HG03103 (cell line): ENCODE results near the gene HEATR1.
"Not testable (repeated sequence)": the region's sequence is repeated elsewhere in the genome, so short reads cannot be mapped to it uniquely, and the experiment has no call there.

Experiments
- ATAC-seq: cut with Tn5 transposase; IDR thresholded peaks from one replicate; pipeline ENCODE4 v1.9.1; 2021; ENCODE audit warnings: low read depth; ENCODE audit not compliant: unreplicated experiment

The HEATR1 gene

GRCh38 chr1:236590553-236591150 is 13.7 kb downstream of the HEATR1 start:
- ATAC-seq: no peak

DNA sequence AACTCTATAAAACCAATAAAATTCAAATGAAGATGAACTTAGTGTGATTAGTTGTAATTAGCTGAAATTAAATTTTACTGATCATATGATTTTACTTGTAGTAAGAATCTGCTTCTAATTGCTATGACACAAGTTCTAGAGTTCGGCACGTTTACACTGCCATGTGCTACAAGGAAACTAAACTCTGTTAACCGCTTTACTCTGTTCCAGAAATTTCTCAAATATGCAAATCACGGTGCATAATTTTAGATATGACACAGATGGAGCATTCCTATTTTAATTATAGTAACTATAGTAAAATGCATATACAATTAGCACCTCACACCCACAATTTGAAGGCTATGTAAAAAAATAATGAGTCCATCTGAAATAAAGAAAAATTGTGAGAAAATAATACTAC is 14.8 kb downstream of the HEATR1 start:
- no peak for ATAC-seq

GRCh38 chr1:236581528-236581927 is 22.8 kb downstream of the HEATR1 start:
- no peak for ATAC-seq

- ATAC-seq: not testable (repeated sequence)
Measured at GRCh38 chr1:236580404-236580803, 23.9 kb downstream of the HEATR1 start.

GRCh38 chr1:236578661-236579060 is 25.7 kb downstream of the HEATR1 start:
- no peak for ATAC-seq

GRCh38 chr1:236577041-236577440 is 27.3 kb downstream of the HEATR1 start:
- not testable (repeated sequence) for ATAC-seq

DNA sequence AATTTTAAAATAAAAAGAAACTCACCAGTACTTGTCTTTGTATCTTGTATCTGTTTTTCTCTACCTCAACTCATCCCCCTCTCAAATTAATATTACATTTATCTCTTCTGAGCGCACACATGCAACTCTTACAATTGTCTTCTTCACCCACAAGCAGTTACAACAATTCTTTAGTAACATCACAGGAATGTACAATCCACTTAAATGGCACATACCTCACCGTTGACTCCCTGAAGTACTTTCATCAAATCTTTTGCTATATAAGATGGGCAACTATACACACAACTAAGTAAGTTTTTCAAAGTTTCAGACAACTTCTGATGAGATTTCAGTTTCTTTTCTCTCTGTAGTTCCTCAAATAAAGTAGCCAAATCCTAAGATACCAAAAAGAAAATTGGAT is 28.3 kb downstream of the HEATR1 start:
- ATAC-seq: no peak

DNA sequence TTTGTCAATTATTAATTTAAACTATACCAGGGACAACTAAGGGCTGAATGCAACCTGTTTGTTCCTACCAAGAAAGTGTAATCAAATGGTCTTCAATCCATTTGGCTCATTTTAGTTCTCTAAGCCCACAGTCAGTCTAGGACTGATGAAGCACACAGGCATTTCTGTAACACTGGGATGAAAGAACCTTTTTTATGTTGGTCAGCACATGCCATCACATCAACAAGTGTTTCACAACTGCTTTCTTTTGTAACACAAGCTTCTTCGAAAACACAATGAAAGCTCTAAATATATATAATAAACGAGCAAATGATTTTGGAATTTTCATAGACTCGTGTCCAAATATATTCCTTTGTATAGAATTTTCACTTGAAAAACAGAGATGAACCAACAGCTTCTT is 28.8 kb downstream of the HEATR1 start:
- ATAC-seq: no peak

- no peak for ATAC-seq
Measured at GRCh38 chr1:236568285-236568894, 35.9 kb downstream of the HEATR1 start.

DNA sequence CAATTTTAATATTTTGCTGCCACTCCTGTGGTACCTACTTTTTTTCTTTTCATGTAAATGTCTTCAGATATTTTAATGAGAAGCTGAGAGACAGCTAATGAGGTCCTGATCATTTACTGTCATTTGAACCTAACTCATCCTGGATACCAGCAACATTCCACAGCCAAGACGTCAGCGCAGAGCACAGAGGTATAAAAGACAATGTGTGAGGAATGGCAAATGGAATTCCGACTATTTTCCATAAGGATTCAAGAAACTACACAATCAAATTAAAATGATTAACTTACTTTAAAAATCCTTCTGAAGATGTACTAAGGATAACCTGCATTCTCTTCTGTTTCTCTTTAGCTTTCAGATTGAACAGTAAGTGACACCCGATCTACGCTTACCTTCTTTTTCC is 38.8 kb downstream of the HEATR1 start:
- no peak for ATAC-seq

DNA sequence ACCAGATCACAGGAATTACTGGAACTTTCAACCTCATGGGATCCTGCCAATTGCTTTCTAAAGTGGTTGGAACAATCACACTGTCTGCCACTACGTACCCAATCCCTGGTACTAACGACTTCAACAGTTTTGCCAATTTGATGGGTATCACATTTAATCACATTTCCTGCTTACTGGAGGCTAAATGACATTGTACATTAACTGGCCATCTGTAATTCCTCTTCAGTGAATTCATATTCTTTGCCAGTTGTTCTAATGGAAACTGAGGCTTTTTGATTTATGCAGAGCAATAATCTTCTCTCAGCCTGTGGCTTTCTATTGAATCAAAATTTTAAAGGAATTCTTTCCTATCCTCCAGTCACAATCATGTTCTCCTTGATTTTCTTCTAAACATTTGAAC is 42.3 kb downstream of the HEATR1 start:
- ATAC-seq: no peak

GRCh38 chr1:236560213-236560771 is 44.0 kb downstream of the HEATR1 start:
- no peak for ATAC-seq

GRCh38 chr1:236558846-236559245 is 45.5 kb downstream of the HEATR1 start:
- no peak for ATAC-seq

GRCh38 chr1:236558081-236558480 is 46.2 kb downstream of the HEATR1 start:
- ATAC-seq: no peak

DNA sequence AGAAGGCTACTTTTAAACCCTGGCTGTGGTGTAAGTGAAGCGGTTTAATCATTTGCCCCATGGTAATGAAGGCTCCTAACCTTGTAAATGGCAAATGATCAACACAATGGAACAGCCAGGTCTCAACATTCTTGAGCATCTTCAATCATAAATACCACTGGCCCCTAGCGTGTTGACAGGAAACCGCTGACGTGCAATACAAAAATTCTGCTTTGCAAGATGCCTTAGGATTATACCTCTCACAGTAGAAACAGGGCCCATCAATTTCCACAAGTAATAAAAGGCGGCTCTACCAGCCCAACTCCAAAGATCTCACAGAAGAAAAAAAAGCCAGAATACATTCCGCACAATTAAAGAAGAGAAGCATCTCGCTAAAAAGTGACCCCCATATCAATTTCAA is 47.7 kb downstream of the HEATR1 start:
- ATAC-seq: no peak

GRCh38 chr1:236553370-236553769 is 50.9 kb downstream of the HEATR1 start:
- ATAC-seq: no peak

DNA sequence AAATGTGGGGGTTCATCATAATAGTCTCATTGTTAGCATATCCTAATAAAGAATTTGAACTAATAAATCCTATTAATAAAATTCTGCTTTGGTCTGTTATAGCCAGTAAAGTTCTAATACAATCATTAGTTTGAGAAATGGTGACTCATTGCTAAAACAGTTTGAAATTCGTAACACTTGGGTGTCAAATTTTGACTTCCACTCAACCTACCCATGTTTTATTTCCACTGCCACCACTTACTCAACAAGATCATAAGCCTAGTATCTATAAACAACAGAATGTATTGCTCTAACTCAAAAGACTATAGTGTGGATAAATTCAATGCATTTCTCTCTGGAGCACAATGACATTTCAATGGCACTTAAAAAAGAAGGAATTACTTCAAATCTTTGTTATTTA is 51.4 kb downstream of the HEATR1 start:
- no peak for ATAC-seq

GRCh38 chr1:236552096-236552495 is 52.2 kb downstream of the HEATR1 start:
- ATAC-seq: no peak

- ATAC-seq: no peak
Measured at GRCh38 chr1:236550961-236551851, 53.1 kb downstream of the HEATR1 start.

GRCh38 chr1:236548452-236548851 is 55.9 kb downstream of the HEATR1 start:
- ATAC-seq: no peak

- no peak for ATAC-seq
Measured at GRCh38 chr1:236545621-236546169, 58.6 kb downstream of the HEATR1 start.
